Tibial nerve (tissue), 4 donors: ENCODE results near the gene CAB39L.

Source experiments
- EP300 ChIP-seq, 2 donors: sonication (generic); formaldehyde crosslinking; IDR thresholded peaks; one replicate each; pipeline ENCODE4 v1.6.1; 2017; ENCODE audit warnings: antibody characterized with exemption in 2 of 2, mild to moderate bottlenecking in 1 of 2
- POLR2A ChIP-seq, 2 donors: fragments of 450-650 bp; IDR thresholded peaks; one replicate each; pipeline ENCODE4 v1.6.1; 2017; ENCODE audit warnings: antibody characterized with exemption in 2 of 2, mild to moderate bottlenecking in 2 of 2, moderate library complexity in 2 of 2
- TF ChIP-seq, protein P1 (sequence below), 5 experiments: fragments of 200-600 bp in 3 of 5; fragments of 450-650 bp in 2 of 5; sonication (generic) in 3 of 5; IDR thresholded peaks; one replicate each; pipeline ENCODE4 v1.5.1; 2016 to 2019; ENCODE audit warnings: antibody characterized with exemption in 5 of 5, mild to moderate bottlenecking in 3 of 5, moderate library complexity in 2 of 5

DNA sequence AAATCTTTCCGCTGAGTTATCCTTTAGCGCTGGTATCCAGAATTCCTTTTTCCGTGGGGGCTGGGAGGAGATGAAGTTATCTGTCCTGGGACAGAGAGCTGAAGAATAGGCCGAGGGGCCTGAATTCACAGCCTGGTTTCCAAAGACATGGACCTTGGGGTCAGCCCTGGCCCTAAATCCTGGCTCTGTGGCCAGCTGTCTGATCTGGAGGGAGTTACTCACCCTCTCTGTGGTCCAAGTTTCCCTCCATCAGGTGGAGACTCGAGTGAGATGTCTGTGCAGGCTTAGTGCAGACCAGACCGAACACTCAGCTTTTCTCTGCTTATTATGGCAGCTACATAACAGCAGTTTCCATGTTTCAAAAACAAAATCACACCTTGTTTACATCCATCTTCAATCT is 136.5 kb downstream of the CAB39L start:
- TF ChIP-seq, protein P1, sequence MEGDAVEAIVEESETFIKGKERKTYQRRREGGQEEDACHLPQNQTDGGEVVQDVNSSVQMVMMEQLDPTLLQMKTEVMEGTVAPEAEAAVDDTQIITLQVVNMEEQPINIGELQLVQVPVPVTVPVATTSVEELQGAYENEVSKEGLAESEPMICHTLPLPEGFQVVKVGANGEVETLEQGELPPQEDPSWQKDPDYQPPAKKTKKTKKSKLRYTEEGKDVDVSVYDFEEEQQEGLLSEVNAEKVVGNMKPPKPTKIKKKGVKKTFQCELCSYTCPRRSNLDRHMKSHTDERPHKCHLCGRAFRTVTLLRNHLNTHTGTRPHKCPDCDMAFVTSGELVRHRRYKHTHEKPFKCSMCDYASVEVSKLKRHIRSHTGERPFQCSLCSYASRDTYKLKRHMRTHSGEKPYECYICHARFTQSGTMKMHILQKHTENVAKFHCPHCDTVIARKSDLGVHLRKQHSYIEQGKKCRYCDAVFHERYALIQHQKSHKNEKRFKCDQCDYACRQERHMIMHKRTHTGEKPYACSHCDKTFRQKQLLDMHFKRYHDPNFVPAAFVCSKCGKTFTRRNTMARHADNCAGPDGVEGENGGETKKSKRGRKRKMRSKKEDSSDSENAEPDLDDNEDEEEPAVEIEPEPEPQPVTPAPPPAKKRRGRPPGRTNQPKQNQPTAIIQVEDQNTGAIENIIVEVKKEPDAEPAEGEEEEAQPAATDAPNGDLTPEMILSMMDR (IDR thresholded peaks at IDR 0.05), result no peak
- TF ChIP-seq EP300 (IDR thresholded peaks at IDR 0.05) (peak in 1 of 2 donors; percentile 26), POLR2A (IDR thresholded peaks at IDR 0.05) (no peak)
